Upper lobe of right lung (tissue), 1 donor: ENCODE results near the gene DAB1. TPM values are rescaled to one million over a fixed set of nuclear protein-coding genes. Genes with fewer than 3 reads are reported as not detected.

Experiments used
- ATAC-seq: fragments of 200-7000 bp; cut with Tn5 transposase; one replicate; pipeline ENCODE4 v1.9.1; 2020; ENCODE audit warnings: mild to moderate bottlenecking, moderate library complexity
- DNase-seq: peaks from one replicate; pipeline ENCODE4 v3.0.0-alpha.2; 2020
- H3K27ac ChIP-seq: fragments of 200-600 bp; one replicate; pipeline ENCODE4 v1.8.0; 2022
- H3K27me3 ChIP-seq: fragments of 200-600 bp; one replicate; pipeline ENCODE4 v1.8.0; 2022; ENCODE audit warnings: mild to moderate bottlenecking
- H3K36me3 ChIP-seq: fragments of 200-600 bp; one replicate; pipeline ENCODE4 v1.8.0; 2022
- H3K4me1 ChIP-seq: fragments of 200-600 bp; one replicate; pipeline ENCODE4 v1.8.0; 2022
- H3K4me3 ChIP-seq: fragments of 200-600 bp; one replicate; pipeline ENCODE4 v1.8.0; 2022; ENCODE audit warnings: mild to moderate bottlenecking
- H3K9me3 ChIP-seq: fragments of 200-600 bp; one replicate; pipeline ENCODE4 v1.8.0; 2022
- intact Hi-C: fragments of 100-400 bp; cut with DNase I; formaldehyde crosslinking; loops from one replicate; pipeline ENCODE4 v1.11.0; 2022
- total RNA-seq: library from RNA; stranded (reverse); fragmentation: NEBNext Ultra II Directional; extraction: Animal tissue kit (Norgen Biotek cat#: 25700); gene quantifications from one replicate; pipeline ENCODE4 v1.2.1, GENCODE V29; 2021
- TF ChIP-seq, protein P1 (sequence below): fragments of 200-600 bp; IDR thresholded peaks from one replicate; pipeline ENCODE4 v1.8.0; 2022; ENCODE audit warnings: antibody characterized with exemption
- donor health status: DM: no; HTN: yes; CAD: no; lungs with severe emphysema.

The DAB1 gene
- total RNA-seq, 1 donor from 2014 or later, result 0.29 TPM

GRCh38 chr1:57124170-57124569 lies 299.7 kb downstream of the DAB1 start:
- H3K36me3 ChIP-seq, result no peaks in the 10 kb centered on the region
- no peak for ATAC-seq
- intact Hi-C loops, result no loop called here
- H3K4me1 ChIP-seq, result no peaks in the 10 kb centered on the region
- no peak overlapping the region for H3K4me3 ChIP-seq
- no peaks in the 10 kb centered on the region for H3K9me3 ChIP-seq
- no peak for DNase-seq
- TF ChIP-seq, protein P1, sequence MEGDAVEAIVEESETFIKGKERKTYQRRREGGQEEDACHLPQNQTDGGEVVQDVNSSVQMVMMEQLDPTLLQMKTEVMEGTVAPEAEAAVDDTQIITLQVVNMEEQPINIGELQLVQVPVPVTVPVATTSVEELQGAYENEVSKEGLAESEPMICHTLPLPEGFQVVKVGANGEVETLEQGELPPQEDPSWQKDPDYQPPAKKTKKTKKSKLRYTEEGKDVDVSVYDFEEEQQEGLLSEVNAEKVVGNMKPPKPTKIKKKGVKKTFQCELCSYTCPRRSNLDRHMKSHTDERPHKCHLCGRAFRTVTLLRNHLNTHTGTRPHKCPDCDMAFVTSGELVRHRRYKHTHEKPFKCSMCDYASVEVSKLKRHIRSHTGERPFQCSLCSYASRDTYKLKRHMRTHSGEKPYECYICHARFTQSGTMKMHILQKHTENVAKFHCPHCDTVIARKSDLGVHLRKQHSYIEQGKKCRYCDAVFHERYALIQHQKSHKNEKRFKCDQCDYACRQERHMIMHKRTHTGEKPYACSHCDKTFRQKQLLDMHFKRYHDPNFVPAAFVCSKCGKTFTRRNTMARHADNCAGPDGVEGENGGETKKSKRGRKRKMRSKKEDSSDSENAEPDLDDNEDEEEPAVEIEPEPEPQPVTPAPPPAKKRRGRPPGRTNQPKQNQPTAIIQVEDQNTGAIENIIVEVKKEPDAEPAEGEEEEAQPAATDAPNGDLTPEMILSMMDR, result no peak
- H3K27ac ChIP-seq, result no peak overlapping the region
- H3K27me3 ChIP-seq, result no peaks in the 10 kb centered on the region

- no peak for ATAC-seq
- DNase-seq, result no peak
- H3K4me1 ChIP-seq, result no peaks in the 10 kb centered on the region
- TF ChIP-seq, protein P1, result no peak
- H3K9me3 ChIP-seq, result no peaks in the 10 kb centered on the region
- no peak overlapping the region for H3K4me3 ChIP-seq
- intact Hi-C loops, result no loop called here
- no peaks in the 10 kb centered on the region for H3K27me3 ChIP-seq
- H3K36me3 ChIP-seq, result no peaks in the 10 kb centered on the region
- no peak overlapping the region for H3K27ac ChIP-seq
Measured at GRCh38 chr1:57122031-57122430, 301.8 kb downstream of the DAB1 start.

DNA sequence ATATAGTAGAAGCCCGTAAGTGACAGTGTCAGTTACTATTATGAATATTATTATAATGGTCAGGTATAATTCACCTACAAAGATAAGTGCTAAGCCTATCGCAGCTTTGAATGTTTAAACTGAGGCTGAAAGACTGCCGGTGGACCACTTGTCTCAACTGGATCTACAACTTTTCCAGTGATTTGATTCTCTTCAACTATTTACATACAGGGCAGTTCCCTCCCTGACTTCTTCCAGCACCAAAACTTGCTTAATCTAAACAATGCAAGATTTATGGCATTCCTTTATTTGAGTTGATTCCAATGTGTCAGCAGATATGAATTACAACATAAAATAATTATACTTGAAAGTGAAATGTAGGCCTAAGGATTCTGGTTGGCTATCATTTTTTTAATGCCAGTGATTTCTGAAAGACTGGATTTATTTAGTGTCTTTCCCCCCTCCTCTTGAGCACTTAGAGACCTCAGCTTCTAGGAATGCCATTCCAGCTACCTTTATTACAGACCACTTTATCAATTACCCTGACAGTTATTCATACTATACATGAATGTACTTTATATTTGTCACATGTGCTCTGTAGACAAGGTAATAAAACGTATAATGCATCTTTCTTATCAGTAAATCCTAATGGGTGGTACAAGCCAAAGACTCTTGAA lies 304.8 kb downstream of the DAB1 start:
- no peaks in the 10 kb centered on the region for H3K36me3 ChIP-seq
- intact Hi-C loops, result no loop called here
- TF ChIP-seq, protein P1, result no peak
- no peak overlapping the region for H3K4me3 ChIP-seq
- DNase-seq (no peak), ATAC-seq (peak; percentile 22)
- no peaks in the 10 kb centered on the region for H3K9me3 ChIP-seq
- no peaks in the 10 kb centered on the region for H3K27me3 ChIP-seq
- no peak overlapping the region for H3K27ac ChIP-seq
- H3K4me1 ChIP-seq, result no peaks in the 10 kb centered on the region

DNA sequence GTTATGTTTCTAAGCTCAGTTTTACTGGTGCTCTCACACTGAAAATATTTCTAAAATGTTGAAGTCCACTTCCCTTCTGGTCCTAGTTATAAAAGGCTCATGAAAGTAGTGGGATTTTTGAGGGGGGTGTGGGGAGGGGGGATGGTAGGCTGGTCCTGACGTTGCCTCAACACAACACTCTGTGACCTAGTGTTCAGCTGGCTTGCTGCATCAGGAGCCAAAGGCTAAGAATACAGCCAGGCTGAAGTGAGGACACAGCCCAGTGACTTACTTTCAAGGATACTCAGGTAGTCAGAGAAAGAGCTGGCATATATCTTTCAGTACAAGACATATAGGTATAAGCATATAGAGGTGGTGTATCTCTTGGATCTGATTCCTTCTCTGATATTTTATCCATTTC lies 306.1 kb downstream of the DAB1 start:
- ATAC-seq (no peak), DNase-seq (no peak)
- Histone ChIP-seq H3K9me3 (no peaks in the 10 kb centered on the region), H3K27ac (no peak overlapping the region), H3K36me3 (no peaks in the 10 kb centered on the region), H3K4me3 (no peak overlapping the region), H3K4me1 (no peaks in the 10 kb centered on the region), H3K27me3 (no peaks in the 10 kb centered on the region)
- TF ChIP-seq, protein P1, result no peak
- intact Hi-C loops, result no loop called here

DNA sequence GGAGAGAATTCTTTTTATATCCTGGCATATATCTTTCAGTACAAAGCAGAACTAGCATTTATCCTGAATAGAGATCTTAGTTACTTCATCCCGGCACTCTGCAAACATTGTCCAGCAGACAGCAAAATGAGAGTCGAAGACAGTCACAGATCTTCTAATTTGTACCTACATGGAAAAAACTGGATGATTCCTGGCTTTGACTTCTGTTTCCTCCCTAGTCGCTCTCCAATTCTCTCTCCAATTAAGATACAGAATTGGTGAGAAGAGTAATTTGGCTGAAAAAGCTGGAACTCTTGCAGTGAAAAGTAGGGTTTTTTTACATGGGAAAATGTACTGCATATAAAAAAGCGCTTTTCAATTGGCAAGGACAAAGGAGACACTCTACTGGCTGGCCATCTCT lies 307.0 kb downstream of the DAB1 start:
- Histone ChIP-seq H3K9me3 (no peaks in the 10 kb centered on the region), H3K36me3 (no peaks in the 10 kb centered on the region), H3K4me1 (no peaks in the 10 kb centered on the region), H3K27ac (no peak overlapping the region), H3K27me3 (no peaks in the 10 kb centered on the region), H3K4me3 (no peak overlapping the region)
- intact Hi-C loops, result no loop called here
- no peak for ATAC-seq
- TF ChIP-seq, protein P1, result no peak
- DNase-seq, result no peak
